Tibial artery (tissue), 4 donors: ENCODE data around the gene OCEL1.

ENCODE experiments used
- DNase-seq, 2 donors: peaks; one replicate each; pipeline ENCODE4 v3.0.0-alpha.2; 2019
- H3K27ac ChIP-seq, 2 donors: fragments of 200-600 bp; sonication (generic) in 1 of 2; 1 replicate in 1 of 2; 2 replicates in 1 of 2; pipeline ENCODE4 v1.5.1; 2018 to 2019; ENCODE audit warnings: mild to moderate bottlenecking in 1 of 2
- H3K27me3 ChIP-seq, 2 donors: fragments of 200-600 bp; sonication (generic) in 1 of 2; one replicate each; pipeline versions ENCODE4 v1.5.1 to v1.6.0; 2016 to 2019
- H3K36me3 ChIP-seq, 3 donors: fragments of 200-600 bp; sonication (generic) in 2 of 3; one replicate each; pipeline ENCODE4 v1.5.1; 2016 to 2019; ENCODE audit warnings: mild to moderate bottlenecking in 2 of 3
- H3K4me1 ChIP-seq, 4 donors: fragments of 200-600 bp; sonication (generic) in 2 of 4; 1 replicate in 3 of 4; 2 replicates in 1 of 4; pipeline ENCODE4 v1.5.1; 2016 to 2019
- H3K4me3 ChIP-seq, 2 donors: fragments of 200-600 bp; sonication (generic) in 1 of 2; 1 replicate in 1 of 2; 2 replicates in 1 of 2; pipeline ENCODE4 v1.5.1; 2018 to 2019; ENCODE audit warnings: mild to moderate bottlenecking in 2 of 2
- H3K9me3 ChIP-seq, 3 donors: fragments of 200-600 bp; sonication (generic) in 1 of 3; one replicate each; pipeline ENCODE4 v1.5.1; 2016 to 2019
- intact Hi-C: fragments of 100-400 bp; cut with DNase I; formaldehyde crosslinking; loops from one replicate; pipeline ENCODE4 v1.15.0; 2023; ENCODE audit warnings: low total_unique reads
- TF ChIP-seq, protein P1 (sequence below), 2 experiments: fragments of 200-600 bp in 1 of 2; fragments of 450-650 bp in 1 of 2; IDR thresholded peaks; one replicate each; pipeline ENCODE4 v1.5.1; 2017 to 2019; ENCODE audit warnings: antibody characterized with exemption in 2 of 2, mild to moderate bottlenecking in 1 of 2, moderate library complexity in 1 of 2

OCEL1 gene

DNA sequence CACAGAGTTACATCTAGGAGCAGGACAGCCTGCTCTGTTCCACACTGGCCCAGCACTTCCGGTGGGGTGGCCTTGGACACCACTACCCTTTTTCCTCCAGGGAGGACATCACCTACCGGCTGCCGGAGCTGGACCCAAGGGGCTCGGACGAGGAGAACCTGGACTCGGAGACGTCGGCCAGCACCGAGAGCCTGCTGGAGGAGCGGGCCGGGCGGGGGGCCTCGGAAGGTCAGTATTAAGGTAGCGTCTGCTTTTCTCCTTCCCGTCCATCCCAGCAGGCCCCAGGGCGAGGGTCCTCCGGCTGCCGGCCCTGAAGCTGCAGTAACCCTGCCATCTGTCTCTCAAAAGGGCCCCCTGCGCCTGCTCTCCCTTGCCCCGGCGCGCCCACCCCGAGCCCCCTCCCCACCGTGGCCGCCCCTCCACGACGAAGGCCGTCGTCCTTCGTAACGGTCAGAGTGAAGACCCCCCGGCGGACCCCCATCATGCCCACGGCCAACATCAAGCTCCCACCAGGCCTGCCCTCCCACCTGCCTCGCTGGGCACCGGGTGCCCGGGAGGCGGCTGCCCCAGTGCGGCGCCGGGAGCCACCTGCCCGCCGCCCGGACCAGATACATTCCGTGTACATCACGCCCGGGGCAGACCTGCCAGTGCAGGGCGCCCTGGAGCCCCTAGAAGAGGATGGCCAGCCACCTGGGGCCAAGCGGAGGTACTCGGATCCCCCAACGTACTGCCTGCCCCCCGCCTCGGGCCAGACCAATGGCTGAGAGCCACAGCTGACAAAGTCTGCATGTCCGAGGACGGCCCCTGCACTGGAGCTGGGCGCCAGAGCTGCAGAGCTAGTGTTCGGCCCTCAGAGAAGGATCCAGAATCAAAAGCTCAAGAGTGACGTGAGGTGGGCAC is 14.2 kb upstream of the OCEL1 start:
- intact Hi-C loops: no loop called here
- Histone ChIP-seq H3K27me3 (no peaks in the 10 kb centered on the region), H3K4me3 (no peak overlapping the region), H3K36me3 (peaks cover 52 to 68% (median 56%) of the 10 kb centered on the region in 3 donors), H3K27ac (no peak overlapping the region), H3K9me3 (no peaks in the 10 kb centered on the region), H3K4me1 (peaks cover 0 to 20% (median 14%) of the 10 kb centered on the region in 4 donors)
- TF ChIP-seq, protein P1, sequence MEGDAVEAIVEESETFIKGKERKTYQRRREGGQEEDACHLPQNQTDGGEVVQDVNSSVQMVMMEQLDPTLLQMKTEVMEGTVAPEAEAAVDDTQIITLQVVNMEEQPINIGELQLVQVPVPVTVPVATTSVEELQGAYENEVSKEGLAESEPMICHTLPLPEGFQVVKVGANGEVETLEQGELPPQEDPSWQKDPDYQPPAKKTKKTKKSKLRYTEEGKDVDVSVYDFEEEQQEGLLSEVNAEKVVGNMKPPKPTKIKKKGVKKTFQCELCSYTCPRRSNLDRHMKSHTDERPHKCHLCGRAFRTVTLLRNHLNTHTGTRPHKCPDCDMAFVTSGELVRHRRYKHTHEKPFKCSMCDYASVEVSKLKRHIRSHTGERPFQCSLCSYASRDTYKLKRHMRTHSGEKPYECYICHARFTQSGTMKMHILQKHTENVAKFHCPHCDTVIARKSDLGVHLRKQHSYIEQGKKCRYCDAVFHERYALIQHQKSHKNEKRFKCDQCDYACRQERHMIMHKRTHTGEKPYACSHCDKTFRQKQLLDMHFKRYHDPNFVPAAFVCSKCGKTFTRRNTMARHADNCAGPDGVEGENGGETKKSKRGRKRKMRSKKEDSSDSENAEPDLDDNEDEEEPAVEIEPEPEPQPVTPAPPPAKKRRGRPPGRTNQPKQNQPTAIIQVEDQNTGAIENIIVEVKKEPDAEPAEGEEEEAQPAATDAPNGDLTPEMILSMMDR (IDR thresholded peaks at IDR 0.05): no peak
- no peak for DNase-seq

DNA sequence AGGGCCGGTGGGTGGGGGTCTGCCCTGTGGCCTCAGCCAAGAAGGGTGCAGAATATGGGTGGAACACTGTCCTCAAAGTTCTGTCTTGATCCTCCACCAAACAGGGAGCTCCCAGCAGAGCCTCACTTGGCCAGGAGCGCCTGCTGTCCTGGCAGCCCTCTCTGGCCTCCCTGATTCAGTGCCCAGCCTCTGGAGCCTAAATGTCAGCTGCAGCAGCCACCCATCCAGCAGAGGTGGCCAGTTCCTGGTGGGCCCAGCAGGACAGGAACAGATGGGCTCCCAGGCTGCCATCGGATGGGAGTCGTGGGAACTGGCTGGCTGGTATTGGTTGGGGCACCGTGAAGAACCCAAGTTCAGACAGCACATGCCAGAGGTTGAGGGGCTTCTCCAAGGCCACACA is 12.7 kb upstream of the OCEL1 start:
- H3K27me3 ChIP-seq: no peaks in the 10 kb centered on the region
- H3K27ac ChIP-seq: no peak overlapping the region
- no peaks in the 10 kb centered on the region for H3K9me3 ChIP-seq
- H3K4me1 ChIP-seq: peaks cover 0 to 20% (median 14%) of the 10 kb centered on the region in 4 donors
- peaks cover 53 to 69% (median 59%) of the 10 kb centered on the region in 3 donors for H3K36me3 ChIP-seq
- intact Hi-C loops: no loop called here
- DNase-seq: peak in 1 of 2 donors; percentile 67
- TF ChIP-seq, protein P1 (IDR thresholded peaks at IDR 0.05): no peak
- H3K4me3 ChIP-seq: no peak overlapping the region

DNA sequence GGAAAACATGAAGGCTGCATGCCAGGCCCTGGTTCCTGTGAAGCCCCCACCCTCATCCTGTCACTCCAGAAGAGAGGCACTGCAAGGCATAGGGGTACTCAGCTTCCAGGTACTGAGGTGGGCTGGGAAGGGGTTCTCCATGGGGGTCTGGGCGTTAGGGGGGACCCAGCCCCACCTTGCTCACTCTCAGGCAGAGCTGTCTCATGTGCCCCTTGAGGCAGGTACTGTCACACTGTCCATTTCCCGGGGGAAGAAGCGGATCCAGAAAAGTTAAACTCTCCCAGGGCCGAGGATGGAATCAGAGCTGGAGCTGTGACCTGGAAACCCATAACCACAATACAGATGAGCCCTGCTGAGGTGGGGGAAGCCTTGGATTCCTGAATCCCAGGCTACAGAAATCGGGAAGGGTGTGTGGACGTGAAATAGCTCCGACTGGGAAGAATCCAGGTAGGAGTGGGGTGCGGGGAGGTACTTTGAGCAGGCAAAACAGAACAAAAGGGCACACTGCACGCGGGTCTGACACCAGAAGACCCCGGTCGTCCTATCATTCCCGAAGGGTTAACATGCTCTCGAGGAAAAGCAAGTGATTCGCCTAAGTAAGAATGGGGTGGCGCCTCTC is 11.4 kb upstream of the OCEL1 start:
- intact Hi-C loops: no loop called here
- no peaks in the 10 kb centered on the region for H3K27me3 ChIP-seq
- no peaks in the 10 kb centered on the region for H3K9me3 ChIP-seq
- TF ChIP-seq, protein P1 (IDR thresholded peaks at IDR 0.05): no peak
- H3K4me3 ChIP-seq: peak overlapping the region; percentile 66 to 93
- peak overlapping the region; percentile 89 to 91 for H3K27ac ChIP-seq
- peaks cover 43 to 69% (median 54%) of the 10 kb centered on the region in 3 donors for H3K36me3 ChIP-seq
- peaks cover 0 to 20% (median 14%) of the 10 kb centered on the region in 4 donors for H3K4me1 ChIP-seq
- DNase-seq: no peak

DNA sequence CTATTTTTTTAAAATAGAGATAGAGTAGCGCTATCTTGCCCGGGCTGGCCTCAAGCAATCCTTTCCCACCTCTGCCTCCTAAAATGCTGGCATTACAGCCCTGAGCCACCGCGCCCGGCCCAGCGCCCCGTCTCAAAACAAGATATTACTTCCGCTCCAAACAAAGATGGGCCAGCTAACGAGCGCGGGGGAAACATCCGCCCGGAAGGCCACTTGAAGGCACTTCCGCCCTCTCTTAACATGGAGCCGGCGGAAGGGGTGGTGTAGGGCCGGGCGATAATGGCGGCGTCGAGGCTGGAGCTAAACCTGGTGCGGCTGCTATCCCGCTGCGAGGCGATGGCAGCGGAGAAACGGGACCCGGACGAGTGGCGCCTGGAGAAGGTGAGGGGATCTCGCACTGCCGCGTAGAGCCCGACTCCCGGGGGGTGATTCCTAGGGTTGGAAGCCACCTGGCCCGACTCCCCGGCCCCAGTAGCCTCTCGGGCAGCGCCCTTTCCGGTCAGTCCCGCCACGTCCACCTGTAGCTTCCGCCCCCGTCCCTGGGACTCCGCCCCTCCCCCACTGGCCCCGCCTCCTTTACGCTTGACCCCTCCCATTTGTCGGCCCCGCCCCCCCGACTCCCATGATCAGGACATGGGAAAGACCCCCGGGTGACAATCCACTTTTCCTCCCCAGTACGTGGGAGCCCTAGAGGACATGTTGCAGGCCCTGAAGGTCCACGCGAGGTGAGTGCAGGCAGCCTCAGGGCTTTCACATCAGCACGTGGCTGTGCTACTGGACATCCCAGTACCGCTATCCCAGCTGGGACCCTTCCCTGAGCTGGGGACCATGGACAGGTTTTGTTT is 10.7 kb upstream of the OCEL1 start, which contains the start of gene USE1:
TSS of gene USE1 (plus strand) at position 231 of the 845 bp plus-strand sequence. CDS start at position 280, 49 bp downstream.
- Histone ChIP-seq H3K27me3 (no peaks in the 10 kb centered on the region), H3K27ac (peak within 1 kb of the TSS; percentile 89 to 91), H3K4me1 (peaks cover 0 to 22% (median 16%) of the 10 kb centered on the region in 4 donors), H3K4me3 (peak within 1 kb of the TSS; percentile 66 to 93), H3K9me3 (no peaks in the 10 kb centered on the region), H3K36me3 (peaks cover 37 to 63% (median 47%) of the 10 kb centered on the region in 3 donors)
- DNase-seq: peak; percentile 94
- TF ChIP-seq, protein P1 (IDR thresholded peaks at IDR 0.05): no peak
- intact Hi-C loops: no loop called here

DNA sequence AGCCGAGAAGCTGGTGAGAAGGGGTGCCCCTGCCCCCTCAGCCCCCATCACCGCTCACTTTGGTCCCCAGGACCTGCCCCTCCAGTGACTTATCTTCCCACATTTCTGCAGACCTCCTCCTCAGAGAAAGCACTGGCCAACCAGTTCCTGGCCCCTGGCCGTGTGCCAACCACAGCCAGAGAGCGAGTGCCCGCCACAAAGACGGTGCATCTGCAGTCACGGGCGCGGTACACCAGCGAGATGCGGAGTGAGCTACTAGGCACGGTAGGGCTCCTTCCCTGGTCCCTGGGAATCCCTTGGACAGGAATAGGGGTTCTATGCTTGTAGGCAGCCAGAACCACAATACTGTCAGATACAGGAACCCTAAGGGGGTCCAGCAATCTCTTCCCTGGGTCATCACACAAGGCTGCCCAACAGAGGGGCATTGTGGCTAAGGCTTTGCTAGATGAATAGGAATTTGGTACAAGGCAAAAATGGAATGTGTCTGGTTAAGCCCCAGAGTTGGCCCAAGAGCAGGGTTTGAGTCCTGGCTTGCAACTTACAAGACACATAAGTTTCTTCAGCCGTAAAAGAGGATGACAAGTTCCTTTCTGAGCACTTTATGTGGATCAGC is 9.9 kb upstream of the OCEL1 start:
- TF ChIP-seq, protein P1 (IDR thresholded peaks at IDR 0.05): no peak
- intact Hi-C loops: no loop called here
- Histone ChIP-seq H3K4me3 (peak overlapping the region; percentile 66 to 93), H3K9me3 (no peaks in the 10 kb centered on the region), H3K27ac (peak overlapping the region; percentile 89 to 91), H3K36me3 (peaks cover 29 to 55% (median 39%) of the 10 kb centered on the region in 3 donors), H3K4me1 (peaks cover 0 to 24% (median 16%) of the 10 kb centered on the region in 4 donors), H3K27me3 (no peaks in the 10 kb centered on the region)
- no peak for DNase-seq
